Measurements from ENCODE around the gene MAPK10.

DNA sequence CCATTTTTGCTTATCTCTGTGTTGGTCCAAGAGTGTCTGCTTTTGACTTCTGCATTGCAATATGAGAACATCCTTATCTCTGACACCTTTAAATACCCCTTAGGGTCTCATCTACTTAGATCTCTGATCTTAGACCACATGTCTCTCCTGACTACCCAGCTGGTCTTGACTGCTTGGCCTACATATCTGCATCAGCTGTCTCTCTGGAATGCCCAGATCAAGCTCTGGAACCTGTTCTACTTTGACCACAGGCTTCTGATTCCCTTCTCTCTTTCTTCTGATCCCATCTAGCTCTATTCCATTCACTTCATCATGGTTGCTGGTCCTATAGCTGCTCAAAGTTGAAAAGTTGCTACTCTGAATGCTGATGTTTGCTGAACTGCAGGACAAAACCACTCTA, 301.2 kb downstream of the MAPK10 start:
- TF ChIP-seq, protein P1, sequence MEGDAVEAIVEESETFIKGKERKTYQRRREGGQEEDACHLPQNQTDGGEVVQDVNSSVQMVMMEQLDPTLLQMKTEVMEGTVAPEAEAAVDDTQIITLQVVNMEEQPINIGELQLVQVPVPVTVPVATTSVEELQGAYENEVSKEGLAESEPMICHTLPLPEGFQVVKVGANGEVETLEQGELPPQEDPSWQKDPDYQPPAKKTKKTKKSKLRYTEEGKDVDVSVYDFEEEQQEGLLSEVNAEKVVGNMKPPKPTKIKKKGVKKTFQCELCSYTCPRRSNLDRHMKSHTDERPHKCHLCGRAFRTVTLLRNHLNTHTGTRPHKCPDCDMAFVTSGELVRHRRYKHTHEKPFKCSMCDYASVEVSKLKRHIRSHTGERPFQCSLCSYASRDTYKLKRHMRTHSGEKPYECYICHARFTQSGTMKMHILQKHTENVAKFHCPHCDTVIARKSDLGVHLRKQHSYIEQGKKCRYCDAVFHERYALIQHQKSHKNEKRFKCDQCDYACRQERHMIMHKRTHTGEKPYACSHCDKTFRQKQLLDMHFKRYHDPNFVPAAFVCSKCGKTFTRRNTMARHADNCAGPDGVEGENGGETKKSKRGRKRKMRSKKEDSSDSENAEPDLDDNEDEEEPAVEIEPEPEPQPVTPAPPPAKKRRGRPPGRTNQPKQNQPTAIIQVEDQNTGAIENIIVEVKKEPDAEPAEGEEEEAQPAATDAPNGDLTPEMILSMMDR (conservative IDR thresholded peaks at IDR 0.05 in 1 of 2, IDR thresholded peaks at IDR 0.05 in 1 of 2; ENCODE audit: low read depth in 1 of 2, low read length in 2 of 2), result no peak
- TF ChIP-seq EZH2 (IDR thresholded peaks at IDR 0.05; ENCODE audit: low read length, missing control alignments), result no peak

Measured in fibroblast of lung (primary cell).